ENCODE measurements around the gene TSPAN1. TPM values are rescaled to one million over a fixed set of nuclear protein-coding genes. Genes with fewer than 3 reads are reported as not detected.
A peak's percentile ranks its signal among the peaks of the same experiment; 100 is the strongest.

The TSPAN1 gene
- total RNA-seq, 1 experiment from 2014 or later = 41.7 TPM

DNA sequence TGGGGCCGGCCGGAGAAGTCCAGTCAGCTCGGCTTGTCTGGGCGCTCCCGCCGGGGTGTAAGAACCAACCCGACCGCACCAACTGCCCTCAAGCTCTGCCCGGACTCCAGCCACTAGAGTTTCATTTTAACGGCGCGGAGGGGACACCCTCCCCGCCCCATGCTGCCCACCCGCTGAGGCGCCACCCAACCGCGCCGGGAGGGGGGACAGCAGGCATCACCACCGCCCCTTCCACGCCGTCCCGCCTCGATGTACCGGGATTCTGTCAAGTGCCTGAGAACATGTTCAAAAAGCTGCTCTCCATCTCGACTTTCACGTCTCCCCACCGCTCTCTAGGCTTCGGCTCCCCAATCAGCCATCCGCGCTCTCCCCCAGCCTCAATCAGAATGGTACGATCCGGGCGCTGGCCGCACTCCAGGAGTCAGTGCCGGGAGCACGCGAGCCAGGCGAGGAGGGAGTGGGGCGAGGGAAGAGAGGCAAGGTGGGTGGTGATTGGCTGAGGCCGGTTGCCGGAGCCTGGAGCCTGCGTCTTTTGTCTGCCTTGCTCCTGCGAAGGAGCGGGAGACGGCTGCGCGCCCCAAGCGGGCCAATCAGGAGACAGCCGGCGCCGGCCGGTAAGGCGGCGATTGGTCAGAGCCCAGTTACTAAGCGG lies 42.2 kb upstream of the TSPAN1 start, which contains the start of gene PIK3R3:
PIK3R3 (minus strand) TSS at position 101 of the 652 bp plus-strand sequence. CDS start 677 bp downstream, outside the sequence.
- TF ChIP-seq CTCF (IDR thresholded peaks at IDR 0.05; ENCODE audit: unreplicated experiment) = no peak
- no TSS peak for BruUV-seq (replicated peaks)
- Mint-ChIP-seq H3K27me3 (ENCODE audit: insufficient read depth, unreplicated experiment) (no peaks in the 10 kb centered on the region), H3K9me3 (ENCODE audit: unreplicated experiment) (no peaks in the 10 kb centered on the region), H3K27ac (ENCODE audit: low read depth, unreplicated experiment) (peak within 1 kb of the TSS; percentile 100), H3K4me1 (ENCODE audit: insufficient read depth, unreplicated experiment) (peaks cover 43% of the 10 kb centered on the region), H3K36me3 (ENCODE audit: insufficient read depth, unreplicated experiment) (peaks cover 16% of the 10 kb centered on the region), H3K4me3 (ENCODE audit: unreplicated experiment) (peak within 1 kb of the TSS; percentile 75)
- CTCF ChIA-PET = interaction anchor here (0.6 to 2.0 kb wide), 4 partner anchors 43 to 316 kb away, joined by 3 to 11 read pairs (median 4); no protein-coding TSS in a partner anchor
- intact Hi-C loops (cut with micrococcal nuclease) = loop anchor here (1.0 to 5.0 kb wide), 3 partner anchors 47 to 95 kb away; no protein-coding TSS in a partner anchor
- POLR2A ChIA-PET = interaction anchor here (0.5 to 5.9 kb wide), 30 partner anchors 9 to 612 kb away, joined by 3 to 68 read pairs (median 6); partner anchors contain the start of genes GPBP1L1, LURAP1, TMEM69 and TSPAN1
- DNase-seq (ENCODE audit: unreplicated experiment) = peak; percentile 98

GRCh38 chr1:46133181-46133658 lies 41.7 kb upstream of the TSPAN1 start:
- Mint-ChIP-seq H3K4me1 (ENCODE audit: insufficient read depth, unreplicated experiment) (peaks cover 43% of the 10 kb centered on the region), H3K27ac (ENCODE audit: low read depth, unreplicated experiment) (peak overlapping the region; percentile 100), H3K27me3 (ENCODE audit: insufficient read depth, unreplicated experiment) (no peaks in the 10 kb centered on the region), H3K9me3 (ENCODE audit: unreplicated experiment) (no peaks in the 10 kb centered on the region), H3K4me3 (ENCODE audit: unreplicated experiment) (peak overlapping the region; percentile 75), H3K36me3 (ENCODE audit: insufficient read depth, unreplicated experiment) (peaks cover 13% of the 10 kb centered on the region)
- TSS peak; percentile 18 for BruUV-seq (replicated peaks)
- TF ChIP-seq CTCF (IDR thresholded peaks at IDR 0.05; ENCODE audit: unreplicated experiment) = no peak
- ChIA-PET POLR2A (interaction anchor here (0.6 to 5.9 kb wide), 15 partner anchors 10 to 465 kb away, joined by 4 to 68 read pairs (median 17); partner anchors contain the start of genes GPBP1L1, LURAP1 and TSPAN1), CTCF (interaction anchor here (0.5 to 2.0 kb wide), 3 partner anchors 14 to 316 kb away, joined by 3 to 11 read pairs (median 3); no protein-coding TSS in a partner anchor)
- intact Hi-C loops (cut with micrococcal nuclease) = loop anchor here (5.0 kb wide), 1 partner anchor 89 kb away; no protein-coding TSS in a partner anchor
- DNase-seq (ENCODE audit: unreplicated experiment) = no peak

DNA sequence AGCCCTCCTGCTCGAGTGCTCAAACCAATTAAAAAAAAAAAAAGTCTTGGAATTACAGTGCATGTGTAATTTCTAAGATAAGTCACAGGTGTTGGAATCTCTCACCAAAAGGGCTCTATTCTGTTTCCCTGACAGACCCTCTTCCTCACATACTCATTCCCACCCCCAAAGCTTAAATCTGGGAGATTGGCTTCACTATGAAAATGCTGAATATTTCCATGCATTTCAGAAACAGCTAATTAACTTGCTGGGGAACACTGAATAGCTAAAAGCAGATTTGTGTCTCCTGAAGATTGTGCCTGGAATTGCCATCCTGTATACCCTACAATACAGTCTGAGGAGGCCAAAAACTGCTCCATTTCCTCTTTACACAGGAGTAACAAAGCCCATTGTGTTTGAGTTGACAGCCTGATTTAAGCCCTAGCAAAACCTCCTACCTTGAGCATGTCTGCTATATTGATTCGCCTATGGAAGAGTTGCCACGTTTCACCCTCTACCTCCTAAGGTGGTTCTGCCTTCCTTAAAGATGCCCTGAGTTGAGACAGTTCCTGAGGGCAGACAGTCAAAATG lies 41.0 kb upstream of the TSPAN1 start:
- ChIA-PET CTCF (interaction anchor here (0.5 to 2.0 kb wide), 3 partner anchors 14 to 48 kb away, joined by 3 to 15 read pairs (median 8); no protein-coding TSS in a partner anchor), POLR2A (interaction anchor here (0.6 to 3.8 kb wide), 13 partner anchors 8 to 448 kb away, joined by 4 to 49 read pairs (median 5); partner anchors contain the start of genes GPBP1L1 and TSPAN1)
- H3K36me3 Mint-ChIP-seq (ENCODE audit: insufficient read depth, unreplicated experiment) = peaks cover 13% of the 10 kb centered on the region
- intact Hi-C loops (cut with micrococcal nuclease) = loop anchor here (5.0 kb wide), 1 partner anchor 88 kb away; no protein-coding TSS in a partner anchor
- H3K4me3 Mint-ChIP-seq (ENCODE audit: unreplicated experiment) = peak overlapping the region; percentile 75
- peak overlapping the region; percentile 100 for H3K27ac Mint-ChIP-seq (ENCODE audit: low read depth, unreplicated experiment)
- no TSS peak for BruUV-seq (replicated peaks)
- peaks cover 40% of the 10 kb centered on the region for H3K4me1 Mint-ChIP-seq (ENCODE audit: insufficient read depth, unreplicated experiment)
- H3K9me3 Mint-ChIP-seq (ENCODE audit: unreplicated experiment) = no peaks in the 10 kb centered on the region
- no peaks in the 10 kb centered on the region for H3K27me3 Mint-ChIP-seq (ENCODE audit: insufficient read depth, unreplicated experiment)
- no peak for DNase-seq (ENCODE audit: unreplicated experiment)
- no peak for TF ChIP-seq CTCF (IDR thresholded peaks at IDR 0.05; ENCODE audit: unreplicated experiment)
